ENCODE results near the gene COBL. TPM values are rescaled to one million over a fixed set of nuclear protein-coding genes. Genes with fewer than 3 reads are reported as not detected.

COBL gene
- total RNA-seq, 2 experiments from 2014 or later: not detected

DNA sequence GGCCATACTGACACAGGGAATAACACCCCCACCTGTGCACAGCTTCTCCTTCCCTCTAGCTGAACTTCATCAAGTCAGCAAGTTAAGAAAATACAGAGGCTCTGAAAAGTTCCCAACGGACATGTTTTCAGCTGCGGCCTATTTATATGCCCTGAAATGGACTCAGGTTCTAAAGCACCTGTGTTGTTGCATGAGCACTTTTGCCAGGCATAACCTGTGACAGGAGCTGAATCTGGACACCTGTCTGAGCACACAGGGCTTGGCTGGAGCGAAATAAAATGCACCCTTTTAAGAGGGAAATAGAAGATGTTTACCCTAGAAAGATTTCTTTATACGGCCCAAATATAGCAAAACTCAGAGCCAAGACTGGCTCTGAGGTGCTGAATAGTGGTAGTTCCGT, 46.7 kb downstream of the COBL start:
- Mint-ChIP-seq H3K4me3 (no peak overlapping the region), H3K27ac (no peak overlapping the region), H3K36me3 (no peaks in the 10 kb centered on the region), H3K9me3 (ENCODE audit: low read depth) (no peaks in the 10 kb centered on the region), H3K27me3 (no peaks in the 10 kb centered on the region), H3K4me1 (no peaks in the 10 kb centered on the region)
- CTCF ChIA-PET: no interaction called here
- no peak for ATAC-seq
- DNase-seq: no peak

GRCh38 chr7:51269321-51269720, 47.3 kb downstream of the COBL start:
- DNase-seq (no peak), ATAC-seq (no peak)
- CTCF ChIA-PET: no interaction called here
- Mint-ChIP-seq H3K27ac (no peak overlapping the region), H3K9me3 (ENCODE audit: low read depth) (no peaks in the 10 kb centered on the region), H3K4me3 (no peak overlapping the region), H3K36me3 (no peaks in the 10 kb centered on the region), H3K27me3 (no peaks in the 10 kb centered on the region), H3K4me1 (no peaks in the 10 kb centered on the region)

- DNase-seq (no peak), ATAC-seq (no peak)
- no peaks in the 10 kb centered on the region for H3K27me3 Mint-ChIP-seq
- CTCF ChIA-PET: no interaction called here
- no peaks in the 10 kb centered on the region for H3K36me3 Mint-ChIP-seq
- no peak overlapping the region for H3K27ac Mint-ChIP-seq
- H3K9me3 Mint-ChIP-seq (ENCODE audit: low read depth): no peaks in the 10 kb centered on the region
- H3K4me1 Mint-ChIP-seq: no peaks in the 10 kb centered on the region
- no peak overlapping the region for H3K4me3 Mint-ChIP-seq
Observed at GRCh38 chr7:51268859-51269258, 47.8 kb downstream of the COBL start.

DNA sequence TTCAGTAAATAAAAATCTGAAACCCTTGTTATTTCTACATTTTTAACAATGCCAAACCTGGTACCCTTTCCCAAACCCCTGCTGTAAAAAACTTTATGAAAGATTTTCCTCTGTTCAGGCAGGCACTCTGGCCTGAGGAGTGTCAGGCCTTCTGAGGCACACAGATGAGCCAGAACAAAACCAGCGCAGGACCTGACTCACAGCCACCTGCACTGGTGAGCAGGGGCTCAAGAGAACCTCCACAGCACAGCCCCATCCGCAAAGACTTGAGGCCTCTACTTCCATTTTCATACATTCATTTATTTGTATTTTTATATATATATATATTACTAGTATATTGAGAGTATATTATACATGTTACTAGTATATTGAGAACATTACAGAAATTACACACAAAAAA, 49.4 kb downstream of the COBL start:
- Mint-ChIP-seq H3K4me3 (no peak overlapping the region), H3K27me3 (no peaks in the 10 kb centered on the region), H3K27ac (no peak overlapping the region), H3K4me1 (no peaks in the 10 kb centered on the region), H3K36me3 (no peaks in the 10 kb centered on the region), H3K9me3 (ENCODE audit: low read depth) (no peaks in the 10 kb centered on the region)
- CTCF ChIA-PET: no interaction called here
- DNase-seq (no peak), ATAC-seq (no peak)

DNA sequence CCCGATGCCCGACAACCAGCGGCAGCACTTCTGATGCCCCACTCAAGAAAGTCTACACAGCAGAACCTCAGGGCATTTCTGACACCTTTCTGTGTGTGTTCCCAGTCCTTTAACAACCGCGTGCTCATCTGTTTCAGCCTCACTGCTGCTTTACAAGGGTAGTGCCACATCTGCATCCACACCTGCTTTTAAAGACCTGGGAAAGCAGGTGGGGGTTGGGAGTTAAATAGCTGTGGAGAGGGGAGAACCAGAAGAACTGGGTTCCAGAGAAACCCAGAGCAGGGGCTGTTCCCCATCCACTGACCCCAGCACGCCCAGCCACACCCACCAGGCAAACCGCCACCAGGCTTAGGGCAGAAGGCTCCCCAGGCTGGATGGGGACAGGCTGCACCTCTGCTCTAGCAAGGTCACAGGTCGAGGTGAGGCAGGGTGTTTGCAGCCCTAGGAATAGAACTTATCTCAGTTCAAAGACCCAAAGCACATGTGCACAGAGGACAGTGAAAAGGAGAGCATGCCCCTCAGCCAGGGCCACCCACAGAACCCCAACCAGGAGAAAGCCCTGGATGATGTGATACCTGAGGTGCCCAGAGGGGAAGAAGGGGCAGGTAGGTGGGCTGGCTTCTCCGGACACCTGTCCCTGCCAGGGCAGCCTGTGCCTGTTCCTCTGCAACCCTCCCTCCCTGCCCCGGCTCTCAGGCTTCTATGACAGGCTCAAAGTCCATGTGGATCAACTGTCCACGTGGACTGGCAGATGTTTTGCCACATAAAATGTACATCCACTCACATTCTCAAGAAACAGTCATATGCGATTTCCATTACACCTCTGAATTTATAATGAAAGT, 51.3 kb downstream of the COBL start:
- Mint-ChIP-seq H3K4me1 (no peaks in the 10 kb centered on the region), H3K9me3 (ENCODE audit: low read depth) (no peaks in the 10 kb centered on the region), H3K36me3 (no peaks in the 10 kb centered on the region), H3K4me3 (no peak overlapping the region), H3K27me3 (no peaks in the 10 kb centered on the region), H3K27ac (no peak overlapping the region)
- DNase-seq (no peak), ATAC-seq (no peak)
- CTCF ChIA-PET: no interaction called here

DNA sequence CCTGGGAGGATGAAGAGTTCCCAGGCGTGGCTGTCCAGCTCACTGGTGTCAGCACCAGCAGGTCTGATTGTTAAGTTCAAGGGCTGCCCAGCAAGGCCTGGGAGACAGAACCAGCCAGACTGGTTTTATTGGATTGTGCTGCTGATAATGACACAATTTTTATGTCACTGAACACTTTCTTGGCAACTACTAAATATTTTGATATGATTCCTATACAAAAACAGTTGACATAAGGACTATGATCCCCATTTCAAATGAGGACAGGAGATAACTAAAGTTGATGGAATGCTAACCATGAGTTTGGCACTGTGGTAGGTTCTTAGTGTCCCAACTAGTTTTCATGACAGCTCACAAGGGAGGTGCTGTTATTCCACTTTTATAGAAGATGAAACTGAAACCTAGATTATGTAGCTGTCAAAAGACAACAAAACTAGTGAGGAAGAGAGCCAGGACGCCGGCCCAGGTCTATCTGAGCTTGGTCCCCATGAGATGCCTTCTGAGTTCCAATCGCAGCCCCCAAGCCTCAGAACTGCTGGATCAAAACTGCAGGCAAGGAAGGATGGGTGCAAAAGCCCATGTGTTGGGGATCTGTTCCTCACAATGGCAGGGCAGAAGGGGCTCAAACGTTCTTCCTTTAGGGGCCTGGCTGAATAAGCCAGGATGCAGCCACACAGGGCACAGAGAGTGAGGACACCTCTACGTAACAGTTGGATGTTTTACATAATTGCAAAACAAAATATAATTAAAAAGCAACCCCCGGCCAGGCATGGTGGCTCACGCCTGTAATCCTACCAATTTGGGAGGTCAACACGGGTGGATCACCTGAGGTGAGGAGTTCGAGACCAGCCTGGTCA, 52.8 kb downstream of the COBL start:
- DNase-seq (no peak), ATAC-seq (no peak)
- no peak overlapping the region for H3K27ac Mint-ChIP-seq
- CTCF ChIA-PET: no interaction called here
- no peaks in the 10 kb centered on the region for H3K9me3 Mint-ChIP-seq (ENCODE audit: low read depth)
- H3K36me3 Mint-ChIP-seq: no peaks in the 10 kb centered on the region
- H3K4me3 Mint-ChIP-seq: no peak overlapping the region
- H3K27me3 Mint-ChIP-seq: no peaks in the 10 kb centered on the region
- H3K4me1 Mint-ChIP-seq: no peaks in the 10 kb centered on the region

GRCh38 chr7:51262796-51263531, 53.6 kb downstream of the COBL start:
- Mint-ChIP-seq H3K36me3 (no peaks in the 10 kb centered on the region), H3K4me3 (no peak overlapping the region), H3K9me3 (ENCODE audit: low read depth) (no peaks in the 10 kb centered on the region), H3K4me1 (no peaks in the 10 kb centered on the region), H3K27ac (no peak overlapping the region), H3K27me3 (no peaks in the 10 kb centered on the region)
- CTCF ChIA-PET: no interaction called here
- DNase-seq: no peak
- no peak for ATAC-seq

DNA sequence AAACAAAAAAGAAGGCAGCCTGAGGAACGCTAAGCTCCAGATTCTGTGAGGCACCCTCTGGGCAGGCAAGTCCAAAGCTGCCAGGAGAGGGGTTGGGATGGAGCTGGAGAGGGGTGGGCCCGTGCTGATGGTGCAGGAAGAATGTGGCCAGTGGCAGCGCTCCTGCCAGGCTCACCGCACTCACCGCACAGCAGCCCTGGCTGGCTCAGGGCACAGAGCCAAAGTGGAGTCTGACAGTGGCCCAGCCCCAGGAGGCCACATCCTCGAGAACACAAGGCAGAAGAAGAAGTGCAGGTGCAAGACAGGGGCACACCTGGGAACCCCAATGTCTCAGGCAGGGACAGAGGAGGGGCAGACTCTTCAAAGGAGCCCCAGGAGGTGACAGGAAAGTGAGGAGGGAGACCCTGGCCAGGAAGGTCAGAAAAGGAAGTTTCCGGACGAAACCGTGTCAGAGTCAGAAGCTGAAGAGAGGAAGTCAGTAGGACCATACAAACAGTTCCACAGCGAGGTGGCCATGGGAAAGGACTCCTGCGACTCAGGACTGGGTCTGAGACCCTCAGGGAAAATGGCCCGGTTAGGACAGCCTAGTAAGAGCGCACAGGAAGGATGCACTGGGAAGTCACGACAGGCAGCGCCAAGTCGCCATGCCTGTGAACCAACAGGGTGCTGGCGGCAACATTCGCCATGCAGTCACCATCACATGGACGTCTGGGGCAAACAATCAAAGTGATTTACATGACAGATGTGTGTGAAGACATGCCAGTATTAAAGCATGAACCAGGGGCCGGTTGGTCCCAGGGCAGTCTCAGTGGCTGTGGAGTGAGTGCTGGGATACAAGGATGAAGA, 54.4 kb downstream of the COBL start:
- no peaks in the 10 kb centered on the region for H3K9me3 Mint-ChIP-seq (ENCODE audit: low read depth)
- H3K4me3 Mint-ChIP-seq: no peak overlapping the region
- CTCF ChIA-PET: no interaction called here
- no peak for ATAC-seq
- H3K4me1 Mint-ChIP-seq: no peaks in the 10 kb centered on the region
- no peak overlapping the region for H3K27ac Mint-ChIP-seq
- no peaks in the 10 kb centered on the region for H3K27me3 Mint-ChIP-seq
- DNase-seq: no peak
- H3K36me3 Mint-ChIP-seq: no peaks in the 10 kb centered on the region

- no peaks in the 10 kb centered on the region for H3K27me3 Mint-ChIP-seq
- no peak for ATAC-seq
- CTCF ChIA-PET: no interaction called here
- no peak overlapping the region for H3K27ac Mint-ChIP-seq
- H3K36me3 Mint-ChIP-seq: no peaks in the 10 kb centered on the region
- H3K9me3 Mint-ChIP-seq (ENCODE audit: low read depth): no peaks in the 10 kb centered on the region
- no peak for DNase-seq
- no peaks in the 10 kb centered on the region for H3K4me1 Mint-ChIP-seq
- H3K4me3 Mint-ChIP-seq: no peak overlapping the region
Observed at GRCh38 chr7:51261117-51261835, 55.3 kb downstream of the COBL start.

DNA sequence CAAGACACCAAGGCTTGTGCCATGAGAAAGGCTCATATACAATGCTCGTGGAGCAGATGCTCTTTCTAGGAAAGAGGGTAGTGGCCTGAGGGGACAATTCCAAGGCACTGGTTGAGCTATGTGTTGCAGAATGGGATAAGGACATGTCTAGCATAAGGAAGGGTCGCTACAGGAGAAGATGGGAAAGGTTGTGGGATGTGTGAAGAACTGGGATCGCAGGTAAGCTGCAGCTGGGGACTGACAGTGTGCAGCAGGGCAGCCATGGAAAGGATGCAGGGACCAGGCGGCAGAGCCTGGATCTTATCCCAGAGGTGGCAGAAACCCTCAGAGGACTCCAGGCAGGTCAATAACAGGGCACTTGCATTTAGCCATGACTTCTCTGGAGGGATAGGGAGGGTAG, 56.1 kb downstream of the COBL start:
- DNase-seq (no peak), ATAC-seq (no peak)
- Mint-ChIP-seq H3K27ac (no peak overlapping the region), H3K4me3 (no peak overlapping the region), H3K27me3 (no peaks in the 10 kb centered on the region), H3K36me3 (no peaks in the 10 kb centered on the region), H3K9me3 (ENCODE audit: low read depth) (no peaks in the 10 kb centered on the region), H3K4me1 (no peaks in the 10 kb centered on the region)
- CTCF ChIA-PET: no interaction called here

GRCh38 chr7:51259766-51260165, 56.8 kb downstream of the COBL start:
- no peak overlapping the region for H3K4me3 Mint-ChIP-seq
- DNase-seq (no peak), ATAC-seq (no peak)
- no peak overlapping the region for H3K27ac Mint-ChIP-seq
- no peaks in the 10 kb centered on the region for H3K27me3 Mint-ChIP-seq
- no peaks in the 10 kb centered on the region for H3K4me1 Mint-ChIP-seq
- H3K9me3 Mint-ChIP-seq (ENCODE audit: low read depth): no peaks in the 10 kb centered on the region
- CTCF ChIA-PET: no interaction called here
- no peaks in the 10 kb centered on the region for H3K36me3 Mint-ChIP-seq

DNA sequence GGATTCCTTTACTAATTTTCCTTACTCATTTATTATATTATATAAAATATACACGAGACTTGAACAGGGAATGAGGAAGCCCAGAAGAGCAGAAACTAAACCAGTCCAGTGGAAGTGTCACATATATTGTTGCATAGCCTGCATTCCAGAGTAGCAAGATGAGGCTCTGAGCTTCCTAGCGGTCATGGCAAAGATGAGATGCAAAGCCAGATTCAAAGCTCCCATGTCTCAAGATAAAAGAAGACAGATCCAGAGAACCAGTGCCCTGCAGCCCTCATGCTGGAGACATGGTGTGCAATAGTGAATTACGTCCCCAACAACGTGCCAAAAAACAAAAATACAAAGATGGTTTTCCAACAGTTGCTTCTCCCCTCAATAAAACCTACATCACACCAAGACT, 59.7 kb downstream of the COBL start:
- Mint-ChIP-seq H3K9me3 (ENCODE audit: low read depth) (no peaks in the 10 kb centered on the region), H3K4me3 (no peak overlapping the region), H3K27ac (no peak overlapping the region), H3K27me3 (no peaks in the 10 kb centered on the region), H3K4me1 (no peaks in the 10 kb centered on the region), H3K36me3 (no peaks in the 10 kb centered on the region)
- ATAC-seq (no peak), DNase-seq (no peak)
- CTCF ChIA-PET: no interaction called here

All from activated CD8-positive, alpha-beta memory T cell treated with anti-CD3 and anti-CD28 coated beads, Interleukin-2, amount 10 ng/mL, durations not matched to agents 7 days and 5 days (primary cell).